Neural cell (in vitro differentiated cells): ENCODE measurements around the gene ADAMTS14. TPM values are rescaled to one million over a fixed set of nuclear protein-coding genes. Genes with fewer than 3 reads are reported as not detected.

Source experiments
- H2AFZ ChIP-seq: fragments of 200-600, 300-800 bp; sonication (generic), shearing (Covaris generic); 2 replicates; pipeline ENCODE4 v1.6.0; 2014; ENCODE audit warnings: low read depth, mild to moderate bottlenecking, antibody characterized with exemption, low read length, moderate library complexity
- H3F3A ChIP-seq: fragments of 200-600 bp; shearing (Covaris generic); 2 replicates; pipeline ENCODE4 v1.6.1; 2016; ENCODE audit warnings: mild to moderate bottlenecking, moderate library complexity, mixed read lengths, antibody characterized with exemption, low read length; ENCODE audit not compliant: insufficient read depth, poor library complexity, severe bottlenecking
- H3K27ac ChIP-seq: fragments of 200-600, 300-800 bp; sonication (generic), shearing (Covaris generic); 2 replicates; pipeline ENCODE4 v1.5.1; 2014; ENCODE audit warnings: mild to moderate bottlenecking, low read length, moderate library complexity
- H3K27me3 ChIP-seq: fragments of 300-800, 200-600 bp; sonication (generic), shearing (Covaris generic); 2 replicates; pipeline ENCODE4 v1.6.0; 2014; ENCODE audit warnings: mild to moderate bottlenecking, low read depth, low read length, moderate library complexity; ENCODE audit not compliant: insufficient read depth
- H3K36me3 ChIP-seq: fragments of 300-800, 200-600 bp; sonication (generic), shearing (Covaris generic); 2 replicates; pipeline ENCODE4 v1.5.1; 2014; ENCODE audit warnings: mild to moderate bottlenecking, antibody characterized with exemption, low read length, moderate library complexity; ENCODE audit not compliant: insufficient read depth
- H3K4me2 ChIP-seq: fragments of 300-800, 200-600 bp; sonication (generic), shearing (Covaris generic); 2 replicates; pipeline ENCODE4 v1.6.0; 2014; ENCODE audit warnings: mild to moderate bottlenecking, low read length
- H3K4me3 ChIP-seq: fragments of 300-800, 200-600 bp; sonication (generic), shearing (Covaris generic); 2 replicates; pipeline ENCODE4 v1.5.1; 2014; ENCODE audit warnings: mild to moderate bottlenecking, low read length, moderate library complexity
- H3K79me2 ChIP-seq: fragments of 200-600 bp; shearing (Covaris generic); replicated peaks from 2 replicates; pipeline ENCODE4 v1.6.0; 2014; ENCODE audit warnings: mild to moderate bottlenecking, low read length, moderate library complexity; ENCODE audit not compliant: insufficient read depth
- H3K9ac ChIP-seq: fragments of 300-800, 200-600 bp; sonication (generic), shearing (Covaris generic); 2 replicates; pipeline ENCODE4 v1.6.1; 2016; ENCODE audit warnings: mild to moderate bottlenecking, low read length, mixed read lengths
- H3K9me2 ChIP-seq: fragments of 200-600 bp; shearing (Covaris generic); 2 replicates; pipeline ENCODE4 v1.6.1; 2016; ENCODE audit warnings: mild to moderate bottlenecking, low read length, mixed read lengths; ENCODE audit not compliant: insufficient read depth
- H3K9me3 ChIP-seq: fragments of 200-600, 300-800 bp; sonication (generic), shearing (Covaris generic); 2 replicates; pipeline ENCODE4 v1.6.1; 2016; ENCODE audit warnings: mild to moderate bottlenecking, mixed run types, low read length, moderate library complexity, mixed read lengths
- H4K20me1 ChIP-seq: fragments of 200-600 bp; shearing (Covaris generic); 2 replicates; pipeline ENCODE4 v1.6.1; 2016; ENCODE audit warnings: mild to moderate bottlenecking, mixed run types; ENCODE audit not compliant: insufficient read depth
- EP300 ChIP-seq: fragments of 450-650 bp; conservative IDR thresholded peaks from 2 replicates; pipeline ENCODE4 v1.6.1; 2014; ENCODE audit warnings: antibody characterized with exemption, mild to moderate bottlenecking, moderate library complexity; ENCODE audit not compliant: poor library complexity, severe bottlenecking
- EZH2 ChIP-seq: fragments of 200-600, 300-800 bp; shearing (Covaris generic), sonication (generic); IDR thresholded peaks from 2 replicates; pipeline ENCODE4 v1.6.1; 2014; ENCODE audit warnings: antibody characterized with exemption, low read length, borderline replicate concordance, mild to moderate bottlenecking; ENCODE audit not compliant: insufficient read depth, poor library complexity, severe bottlenecking
- MXI1 ChIP-seq: fragments of 450-650 bp; conservative IDR thresholded peaks from 2 replicates; pipeline ENCODE4 v1.6.1; 2014; ENCODE audit warnings: antibody characterized with exemption, mild to moderate bottlenecking; ENCODE audit not compliant: poor library complexity, severe bottlenecking
- POLR2AphosphoS5 ChIP-seq: IDR thresholded peaks from 2 replicates; pipeline ENCODE4 v1.6.1; 2012
- RAD21 ChIP-seq: fragments of 450-650 bp; conservative IDR thresholded peaks from 2 replicates; pipeline ENCODE4 v1.6.1; 2014; ENCODE audit warnings: antibody characterized with exemption, mild to moderate bottlenecking, moderate library complexity
- REST ChIP-seq: IDR thresholded peaks from 2 replicates; pipeline ENCODE4 v1.6.1; 2012; ENCODE audit warnings: borderline replicate concordance
- SMC3 ChIP-seq: fragments of 450-650 bp; conservative IDR thresholded peaks from 2 replicates; pipeline ENCODE4 v1.6.1; 2014; ENCODE audit warnings: antibody characterized with exemption, mild to moderate bottlenecking, moderate library complexity; ENCODE audit not compliant: poor library complexity
- TAF1 ChIP-seq: IDR thresholded peaks from 2 replicates; pipeline ENCODE4 v1.6.1; 2012; ENCODE audit warnings: low read depth
- polyA plus RNA-seq: library from polyadenylated mRNA; depleted of rRNA; stranded (reverse); fragments of >200 nt; gene quantifications from 2 replicates; pipeline ENCODE4 v1.2.3, GENCODE V29; 2014
- TF ChIP-seq, protein P1 (sequence below): fragments of 450-650 bp; IDR thresholded peaks from 2 replicates; pipeline ENCODE4 v1.5.1; 2014; ENCODE audit warnings: antibody characterized with exemption, mild to moderate bottlenecking, moderate library complexity; ENCODE audit not compliant: poor library complexity, severe bottlenecking

ADAMTS14 gene
- polyA plus RNA-seq, 1 donor from 2014 or later = 0.04 TPM

GRCh38 chr10:70738761-70739121 lies 66.4 kb downstream of the ADAMTS14 start:
- H3K9me3 ChIP-seq = no peaks in the 10 kb centered on the region
- no peaks in the 10 kb centered on the region for H3K27me3 ChIP-seq
- H3K79me2 ChIP-seq = no peaks in the 10 kb centered on the region
- no peak overlapping the region for H3K4me3 ChIP-seq
- H3K4me2 ChIP-seq = no peak overlapping the region
- no peaks in the 10 kb centered on the region for H3F3A ChIP-seq
- H2AFZ ChIP-seq = no peak overlapping the region
- H3K27ac ChIP-seq = no peak overlapping the region
- H3K9ac ChIP-seq = no peak overlapping the region
- H3K36me3 ChIP-seq = no peaks in the 10 kb centered on the region
- H4K20me1 ChIP-seq = no peaks in the 10 kb centered on the region
- TF ChIP-seq RAD21 (no peak), TAF1 (no peak), EZH2 (no peak), SMC3 (no peak), EP300 (no peak), POLR2AphosphoS5 (no peak), REST (no peak), MXI1 (no peak)
- TF ChIP-seq, protein P1, sequence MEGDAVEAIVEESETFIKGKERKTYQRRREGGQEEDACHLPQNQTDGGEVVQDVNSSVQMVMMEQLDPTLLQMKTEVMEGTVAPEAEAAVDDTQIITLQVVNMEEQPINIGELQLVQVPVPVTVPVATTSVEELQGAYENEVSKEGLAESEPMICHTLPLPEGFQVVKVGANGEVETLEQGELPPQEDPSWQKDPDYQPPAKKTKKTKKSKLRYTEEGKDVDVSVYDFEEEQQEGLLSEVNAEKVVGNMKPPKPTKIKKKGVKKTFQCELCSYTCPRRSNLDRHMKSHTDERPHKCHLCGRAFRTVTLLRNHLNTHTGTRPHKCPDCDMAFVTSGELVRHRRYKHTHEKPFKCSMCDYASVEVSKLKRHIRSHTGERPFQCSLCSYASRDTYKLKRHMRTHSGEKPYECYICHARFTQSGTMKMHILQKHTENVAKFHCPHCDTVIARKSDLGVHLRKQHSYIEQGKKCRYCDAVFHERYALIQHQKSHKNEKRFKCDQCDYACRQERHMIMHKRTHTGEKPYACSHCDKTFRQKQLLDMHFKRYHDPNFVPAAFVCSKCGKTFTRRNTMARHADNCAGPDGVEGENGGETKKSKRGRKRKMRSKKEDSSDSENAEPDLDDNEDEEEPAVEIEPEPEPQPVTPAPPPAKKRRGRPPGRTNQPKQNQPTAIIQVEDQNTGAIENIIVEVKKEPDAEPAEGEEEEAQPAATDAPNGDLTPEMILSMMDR = no peak
- H3K9me2 ChIP-seq = no peaks in the 10 kb centered on the region

DNA sequence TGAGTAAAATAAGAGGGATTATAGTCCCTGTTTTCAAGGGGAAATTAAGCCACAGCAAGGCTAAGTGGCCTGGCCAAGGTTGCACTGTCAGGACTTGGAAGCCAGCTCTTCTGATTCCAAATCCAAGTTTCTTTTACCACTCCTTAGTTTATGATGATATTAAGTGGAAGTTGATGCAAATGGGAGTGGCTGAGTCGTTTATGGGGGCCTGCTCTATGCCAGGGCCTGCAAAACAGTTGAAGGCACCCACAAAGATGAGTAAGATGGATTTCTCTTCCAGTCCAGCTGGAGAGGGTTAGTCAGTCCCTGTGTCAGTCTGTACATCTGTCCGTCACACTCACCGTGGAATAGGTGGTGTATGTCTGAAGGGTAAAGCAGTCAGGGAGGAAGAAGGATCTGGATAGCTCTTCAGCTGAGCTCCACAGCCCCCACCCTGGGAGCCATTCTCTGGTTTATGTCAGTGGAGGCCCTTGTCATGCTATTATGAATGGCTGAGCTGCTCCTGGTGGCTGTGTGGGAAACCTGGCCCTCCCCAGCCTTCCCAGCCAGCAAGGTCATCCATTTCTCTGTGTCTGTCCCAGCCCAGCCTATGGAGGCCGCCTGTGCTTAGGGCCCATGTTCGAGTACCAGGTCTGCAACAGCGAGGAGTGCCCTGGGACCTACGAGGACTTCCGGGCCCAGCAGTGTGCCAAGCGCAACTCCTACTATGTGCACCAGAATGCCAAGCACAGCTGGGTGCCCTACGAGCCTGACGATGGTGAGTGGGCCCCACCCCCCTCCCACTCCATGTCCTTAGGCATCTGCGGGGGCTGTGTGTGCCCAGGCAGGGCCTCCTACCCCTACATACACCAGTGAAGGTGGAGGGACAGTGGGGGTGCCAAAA lies 68.3 kb downstream of the ADAMTS14 start:
- Histone ChIP-seq H4K20me1 (no peaks in the 10 kb centered on the region), H2AFZ (no peak overlapping the region), H3K4me2 (no peak overlapping the region), H3K4me3 (no peak overlapping the region), H3K9me3 (no peaks in the 10 kb centered on the region), H3K36me3 (no peaks in the 10 kb centered on the region), H3K27me3 (no peaks in the 10 kb centered on the region), H3K9ac (no peak overlapping the region), H3F3A (no peaks in the 10 kb centered on the region), H3K27ac (no peak overlapping the region), H3K79me2 (no peaks in the 10 kb centered on the region), H3K9me2 (no peaks in the 10 kb centered on the region)
- TF ChIP-seq RAD21 (no peak), TAF1 (no peak), EZH2 (no peak), REST (no peak), MXI1 (no peak), EP300 (no peak), SMC3 (no peak), POLR2AphosphoS5 (no peak)
- TF ChIP-seq, protein P1 = no peak
